SJCRH30 (cell line): ENCODE measurements around the gene GRIP1. TPM values are rescaled to one million over a fixed set of nuclear protein-coding genes. Genes with fewer than 3 reads are reported as not detected.

Experiments used
- DNase-seq, 2 experiments: peaks; one replicate each; pipeline ENCODE4 v3.0.0-alpha.2; 2015 to 2020
- H3K27ac ChIP-seq: fragments of 250-450 bp; sonication (Bioruptor Pico); 2 replicates; pipeline ENCODE4 v1.5.1; 2020; ENCODE audit warnings: mild to moderate bottlenecking, moderate library complexity
- H3K27me3 ChIP-seq: fragments of 250-450 bp; sonication (Bioruptor Pico); 2 replicates; pipeline ENCODE4 v1.5.1; 2020; ENCODE audit warnings: mild to moderate bottlenecking, moderate library complexity
- H3K36me3 ChIP-seq: fragments of 250-450 bp; sonication (Bioruptor Pico); 2 replicates; pipeline ENCODE4 v1.5.1; 2020; ENCODE audit warnings: mild to moderate bottlenecking, moderate library complexity
- H3K4me1 ChIP-seq: fragments of 250-450 bp; sonication (Bioruptor Pico); 2 replicates; pipeline ENCODE4 v1.5.1; 2020; ENCODE audit warnings: mild to moderate bottlenecking, moderate library complexity
- H3K4me3 ChIP-seq: fragments of 250-450 bp; sonication (Bioruptor Pico); 2 replicates; pipeline ENCODE4 v1.5.1; 2020; ENCODE audit warnings: mild to moderate bottlenecking, moderate library complexity
- H3K9me3 ChIP-seq: fragments of 250-450 bp; sonication (Bioruptor Pico); replicated peaks from 2 replicates; pipeline ENCODE4 v1.5.1; 2020; ENCODE audit warnings: mild to moderate bottlenecking, moderate library complexity
- total RNA-seq: library from RNA; depleted of rRNA; stranded (reverse); fragments of >200 nt; shearing (Covaris generic); gene quantifications from 2 replicates; pipeline ENCODE4 v1.2.3, GENCODE V29; 2014

GRIP1 gene
- total RNA-seq, 1 experiment from 2014 or later = 8.2 TPM

- H3K9me3 ChIP-seq = no peaks in the 10 kb centered on the region
- no peak for DNase-seq
- no peak overlapping the region for H3K4me3 ChIP-seq
- no peaks in the 10 kb centered on the region for H3K27me3 ChIP-seq
- H3K36me3 ChIP-seq = no peaks in the 10 kb centered on the region
- H3K27ac ChIP-seq = no peak overlapping the region
- no peaks in the 10 kb centered on the region for H3K4me1 ChIP-seq
Observed at GRCh38 chr12:66676241-66676640, 2.6 kb downstream of the GRIP1 start.

GRCh38 chr12:66674495-66675122 is 4.3 kb downstream of the GRIP1 start:
- no peak for DNase-seq
- Histone ChIP-seq H3K4me1 (no peaks in the 10 kb centered on the region), H3K36me3 (no peaks in the 10 kb centered on the region), H3K27me3 (no peaks in the 10 kb centered on the region), H3K27ac (no peak overlapping the region), H3K9me3 (no peaks in the 10 kb centered on the region), H3K4me3 (no peak overlapping the region)

GRCh38 chr12:66669541-66669940 is 9.3 kb downstream of the GRIP1 start:
- H3K27me3 ChIP-seq = no peaks in the 10 kb centered on the region
- no peaks in the 10 kb centered on the region for H3K9me3 ChIP-seq
- peaks cover 13% of the 10 kb centered on the region for H3K4me1 ChIP-seq
- H3K36me3 ChIP-seq = no peaks in the 10 kb centered on the region
- no peak for DNase-seq
- H3K27ac ChIP-seq = no peak overlapping the region
- no peak overlapping the region for H3K4me3 ChIP-seq

- peak; percentile 32 to 53 for DNase-seq
- Histone ChIP-seq H3K36me3 (no peaks in the 10 kb centered on the region), H3K27me3 (no peaks in the 10 kb centered on the region), H3K27ac (peak overlapping the region; percentile 4; the same call in 1 of the 2 replicates), H3K4me3 (no peak overlapping the region), H3K9me3 (no peaks in the 10 kb centered on the region), H3K4me1 (peaks cover 13% of the 10 kb centered on the region)
Observed at GRCh38 chr12:66668311-66668710, 10.6 kb downstream of the GRIP1 start.

- DNase-seq = peak in 1 of 2 experiments; percentile 23
- H3K4me1 ChIP-seq = peaks cover 13% of the 10 kb centered on the region
- H3K27ac ChIP-seq = peak overlapping the region; percentile 4; the same call in 1 of the 2 replicates
- no peaks in the 10 kb centered on the region for H3K9me3 ChIP-seq
- H3K36me3 ChIP-seq = no peaks in the 10 kb centered on the region
- H3K4me3 ChIP-seq = no peak overlapping the region
- no peaks in the 10 kb centered on the region for H3K27me3 ChIP-seq
Observed at GRCh38 chr12:66667906-66668305, 11.0 kb downstream of the GRIP1 start.

- Histone ChIP-seq H3K27me3 (no peaks in the 10 kb centered on the region), H3K9me3 (no peaks in the 10 kb centered on the region), H3K36me3 (no peaks in the 10 kb centered on the region), H3K27ac (no peak overlapping the region), H3K4me1 (peaks cover 13% of the 10 kb centered on the region), H3K4me3 (no peak overlapping the region)
- no peak for DNase-seq
Observed at GRCh38 chr12:66666481-66666880, 12.4 kb downstream of the GRIP1 start.

GRCh38 chr12:66665435-66665985 is 13.4 kb downstream of the GRIP1 start:
- H3K27ac ChIP-seq = no peak overlapping the region
- DNase-seq = no peak
- no peaks in the 10 kb centered on the region for H3K9me3 ChIP-seq
- H3K4me1 ChIP-seq = peaks cover 13% of the 10 kb centered on the region
- H3K27me3 ChIP-seq = no peaks in the 10 kb centered on the region
- H3K36me3 ChIP-seq = no peaks in the 10 kb centered on the region
- no peak overlapping the region for H3K4me3 ChIP-seq

GRCh38 chr12:66664076-66664475 is 14.8 kb downstream of the GRIP1 start:
- no peaks in the 10 kb centered on the region for H3K9me3 ChIP-seq
- H3K27ac ChIP-seq = no peak overlapping the region
- H3K4me1 ChIP-seq = peaks cover 13% of the 10 kb centered on the region
- no peaks in the 10 kb centered on the region for H3K36me3 ChIP-seq
- H3K27me3 ChIP-seq = no peaks in the 10 kb centered on the region
- no peak for DNase-seq
- H3K4me3 ChIP-seq = no peak overlapping the region

GRCh38 chr12:66663611-66664010 is 15.3 kb downstream of the GRIP1 start:
- peaks cover 13% of the 10 kb centered on the region for H3K4me1 ChIP-seq
- no peaks in the 10 kb centered on the region for H3K27me3 ChIP-seq
- H3K4me3 ChIP-seq = no peak overlapping the region
- no peak for DNase-seq
- H3K9me3 ChIP-seq = no peaks in the 10 kb centered on the region
- no peaks in the 10 kb centered on the region for H3K36me3 ChIP-seq
- H3K27ac ChIP-seq = no peak overlapping the region

- H3K27me3 ChIP-seq = no peaks in the 10 kb centered on the region
- no peak overlapping the region for H3K27ac ChIP-seq
- no peak for DNase-seq
- H3K4me3 ChIP-seq = no peak overlapping the region
- no peaks in the 10 kb centered on the region for H3K36me3 ChIP-seq
- H3K9me3 ChIP-seq = no peaks in the 10 kb centered on the region
- peaks cover 5% of the 10 kb centered on the region for H3K4me1 ChIP-seq
Observed at GRCh38 chr12:66662729-66663128, 16.1 kb downstream of the GRIP1 start.

GRCh38 chr12:66662179-66662578 is 16.7 kb downstream of the GRIP1 start:
- no peaks in the 10 kb centered on the region; the same call in 1 of the 2 replicates for H3K4me1 ChIP-seq
- no peaks in the 10 kb centered on the region for H3K27me3 ChIP-seq
- no peak overlapping the region for H3K4me3 ChIP-seq
- DNase-seq = no peak
- no peaks in the 10 kb centered on the region for H3K36me3 ChIP-seq
- no peaks in the 10 kb centered on the region for H3K9me3 ChIP-seq
- H3K27ac ChIP-seq = no peak overlapping the region

GRCh38 chr12:66661357-66661756 is 17.5 kb downstream of the GRIP1 start:
- Histone ChIP-seq H3K36me3 (no peaks in the 10 kb centered on the region), H3K4me3 (no peak overlapping the region), H3K4me1 (no peaks in the 10 kb centered on the region), H3K27ac (no peak overlapping the region), H3K9me3 (no peaks in the 10 kb centered on the region), H3K27me3 (no peaks in the 10 kb centered on the region)
- DNase-seq = no peak

- Histone ChIP-seq H3K4me1 (0 out of 2 replicates have a peak, but pooled peaks cover under 1% of the 10 kb centered on the region), H3K36me3 (no peaks in the 10 kb centered on the region), H3K9me3 (no peaks in the 10 kb centered on the region), H3K27me3 (no peaks in the 10 kb centered on the region), H3K4me3 (no peak overlapping the region), H3K27ac (no peak overlapping the region)
- no peak for DNase-seq
Observed at GRCh38 chr12:66653796-66654195, 25.1 kb downstream of the GRIP1 start.

GRCh38 chr12:66648033-66648735 is 30.7 kb downstream of the GRIP1 start:
- peak in 1 of 2 experiments; percentile 27 for DNase-seq
- peak overlapping the region; percentile 82 for H3K27ac ChIP-seq

GRCh38 chr12:66647034-66647691 is 31.7 kb downstream of the GRIP1 start:
- H3K9me3 ChIP-seq = no peaks in the 10 kb centered on the region
- no peaks in the 10 kb centered on the region for H3K27me3 ChIP-seq
- H3K4me3 ChIP-seq = no peak overlapping the region
- H3K27ac ChIP-seq = peak overlapping the region; percentile 82
- no peaks in the 10 kb centered on the region for H3K36me3 ChIP-seq
- peak; percentile 76 to 80 for DNase-seq
- H3K4me1 ChIP-seq = peaks cover 21% of the 10 kb centered on the region

More at GRCh38 chr12:66648033-66648735, 30.7 kb downstream of the GRIP1 start:
- Histone ChIP-seq H3K4me1 (peaks cover 21% of the 10 kb centered on the region), H3K4me3 (no peak overlapping the region), H3K27me3 (no peaks in the 10 kb centered on the region), H3K36me3 (no peaks in the 10 kb centered on the region), H3K9me3 (no peaks in the 10 kb centered on the region)
